Heart left ventricle (tissue), 16 donors: Measurements from ENCODE around the gene DIRAS1. TPM values are rescaled to one million over a fixed set of nuclear protein-coding genes. Genes with fewer than 3 reads are reported as not detected.

ENCODE experiments used
- ATAC-seq, 4 donors: fragments of 200-7000 bp; cut with Tn5 transposase; one replicate each; pipeline ENCODE4 v1.9.1; 2020 to 2022; ENCODE audit warnings: moderate library complexity in 4 of 4, mild to moderate bottlenecking in 3 of 4, moderate number of reproducible peaks in 1 of 4
- DNase-seq, 5 donors: peaks; one replicate each; pipeline ENCODE4 v3.0.0-alpha.2; 2020
- H3K27ac ChIP-seq, 12 donors: fragments of 200-600 bp; sonication (generic) in 4 of 12; one replicate each; pipeline versions ENCODE4 v1.5.0 to v1.8.0; 2016 to 2022; ENCODE audit warnings: mild to moderate bottlenecking in 2 of 12
- H3K27me3 ChIP-seq, 9 donors: fragments of 200-600 bp; sonication (generic) in 2 of 9; one replicate each; pipeline versions ENCODE4 v1.5.1 to v1.8.0; 2016 to 2022; ENCODE audit warnings: mild to moderate bottlenecking in 3 of 9
- H3K36me3 ChIP-seq, 9 donors: fragments of 200-600 bp; sonication (generic) in 2 of 9; one replicate each; pipeline versions ENCODE4 v1.5.0 to v1.8.0; 2018 to 2022; ENCODE audit warnings: mild to moderate bottlenecking in 2 of 9
- H3K4me1 ChIP-seq, 12 donors: fragments of 200-600 bp; sonication (generic) in 4 of 12; one replicate each; pipeline versions ENCODE4 v1.5.0 to v1.8.0; 2016 to 2022; ENCODE audit warnings: mild to moderate bottlenecking in 3 of 12
- H3K4me3 ChIP-seq, 12 donors: fragments of 200-600 bp; sonication (generic) in 4 of 12; one replicate each; pipeline versions ENCODE4 v1.5.0 to v1.8.0; 2017 to 2022; ENCODE audit warnings: mild to moderate bottlenecking in 9 of 12, moderate library complexity in 4 of 12
- H3K9me3 ChIP-seq, 12 donors: fragments of 200-600 bp; sonication (generic) in 4 of 12; one replicate each; pipeline versions ENCODE4 v1.5.0 to v1.8.0; 2016 to 2022; ENCODE audit warnings: mild to moderate bottlenecking in 1 of 12
- CTCF ChIP-seq, 12 donors: fragments of 200-600 bp; sonication (generic) in 4 of 12; IDR thresholded peaks; one replicate each; pipeline versions ENCODE4 v1.5.0 to v1.8.0; 2018 to 2022; ENCODE audit warnings: antibody characterized with exemption in 12 of 12, mild to moderate bottlenecking in 5 of 12
- POLR2A ChIP-seq, 2 donors: fragments of 450-650 bp; IDR thresholded peaks; one replicate each; pipeline ENCODE4 v1.6.1; 2017; ENCODE audit warnings: antibody characterized with exemption in 2 of 2, mild to moderate bottlenecking in 2 of 2, moderate library complexity in 2 of 2
- WGBS, 4 donors: extraction: QIAGEN DNeasy Blood & Tissue Kit in 2 of 4; methylation state at CpG; one replicate each; pipeline versions ENCODE4 v1.1.5 to v1.1.7; 2013 to 2018; 5-methylcytosine and 5-hydroxymethylcytosine counted together
- intact Hi-C, 10 donors: fragments of 100-400 bp; cut with DNase I; formaldehyde crosslinking; loops; one replicate each; pipeline versions ENCODE4 v1.11.1 to v1.14.2; 2022
- long read RNA-seq, 3 donors: library from polyadenylated mRNA; unstranded; transcript quantifications; one replicate each; pipeline ENCODE4 v2.0.0, GENCODE V29; 2020 to 2021
- polyA plus RNA-seq, 2 donors: library from polyadenylated mRNA; stranded (reverse); fragments of 200-250 nt; gene quantifications; one replicate each; pipeline ENCODE4 v1.2.3, GENCODE V29; 2013
- total RNA-seq, 9 donors: library from RNA; depleted of rRNA in 2 of 9; stranded (reverse); fragments of >200 nt in 2 of 9; fragmentation: NEBNext Ultra II Directional in 3 of 9; extraction: Animal tissue kit (Norgen Biotek cat#: 25700) in 3 of 9; gene quantifications; one replicate each; pipeline versions ENCODE4 v1.1.0 to v1.2.4, GENCODE V29; 2016 to 2023
- donor health status: ischemic (EF 13 %, LVEDD 7.1; RV severe dilation, severe dysfunction).
- donor health status: healthy with polysubstance abuse.
- donor health status: DM: no; HTN: yes; CAD: no.
- donor health status: DM: no; HTN: no; CAD: no.
- donor health status: ischemic (EF 25% LVEDD 6.9; RV normal size, moderate dysfunction).
- donor health status: ischemic (EF 25% LVEDD 5.7; RV mildly dilated, moderate dysfunction).
- donor health status: healthy.
- donor health status: DM: yes; HTN: yes; CAD: no.
- donor health status: ischemic (EF 35%, LVEDD 5.7; RV mildly dilated, moderate dysfunction).
- donor health status: nonischemic (EF 11% LVEDD 7.7; RV severe dilation, severe dysfunction).
- donor health status: DM: yes; HTN: yes; CAD: no.
- donor health status: PGD.
- donor health status: ischemic (EF 29% LVEDD 5.4; RV normal size, mild dysfunction).
- donor health status: nonischemic (EF 23%, LVEDD 6.1; RV moderate dilation, normal function).

Gene DIRAS1
- 100 to 1,000 TPM in 6 of 9 donors, 10 to 100 TPM in 3; 77.4 to 191 (median 142) TPM for total RNA-seq
- 100 to 1,000 TPM; 112 to 168 TPM for polyA plus RNA-seq
- long read RNA-seq, donor 1, transcript DIRAS1-201 (2 exons, 3,424 nt): major isoform, 25 of 289 reads
- long read RNA-seq, donor 1, partial matches to known transcripts: 5 of 289 reads
- long read RNA-seq, donor 1, other reads (novel, unspliced or antisense): 258 of 289 reads
- long read RNA-seq, donor 2, transcript DIRAS1-201 (2 exons, 3,424 nt): major isoform, 6 of 58 reads
- long read RNA-seq, donor 2, partial matches to known transcripts: 0 of 58 reads
- long read RNA-seq, donor 2, other reads (novel, unspliced or antisense): 52 of 58 reads
- long read RNA-seq, donor 3, transcript DIRAS1-201 (2 exons, 3,424 nt): major isoform, 41 of 214 reads
- long read RNA-seq, donor 3, partial matches to known transcripts: 2 of 214 reads
- long read RNA-seq, donor 3, other reads (novel, unspliced or antisense): 171 of 214 reads

GRCh38 chr19:2720777-2721569, at the start of gene DIRAS1:
Gene DIRAS1 (minus strand): TSS chr19:2721372. CDS start chr19:2717806, 3,566 bp downstream.
- peak within 1 kb of the TSS; percentile 41 to 78 (median 58) for H3K4me3 ChIP-seq
- ATAC-seq (peak in 2 of 4 donors; percentile 2 to 5), DNase-seq (peak in 2 of 5 donors; percentile 49)
- H3K36me3 ChIP-seq: peaks cover 0 to 4% (median 0%) of the 10 kb centered on the region in 9 donors
- intact Hi-C loops: loop anchor here in 4 of 10 donors (2.0 to 10.0 kb wide), 3 partner anchors 56 to 59 kb away; no protein-coding TSS in a partner anchor
- WGBS, 4 donors: 1 to 3% (median 2%) methylated on average over 25 to 100 of the region's 100 CpGs
- peak in 1 of 2 donors; percentile 17 for TF ChIP-seq POLR2A (IDR thresholded peaks at IDR 0.05)
- no peak for TF ChIP-seq CTCF (IDR thresholded peaks at IDR 0.05)
- peaks cover 7 to 38% (median 17%) of the 10 kb centered on the region in 9 donors for H3K27me3 ChIP-seq
- peak within 1 kb of the TSS; percentile 68 to 95 (median 86) for H3K27ac ChIP-seq
- peaks cover 0 to 38% (median 13%) of the 10 kb centered on the region in 12 donors for H3K4me1 ChIP-seq
- H3K9me3 ChIP-seq: peaks cover 0 to under 1% (median 0%) of the 10 kb centered on the region in 12 donors

- Histone ChIP-seq H3K4me3 (peak overlapping the region in 2 of 12 donors; percentile 13 to 15), H3K27ac (peak overlapping the region; percentile 45 to 94 (median 86)), H3K27me3 (no peaks in the 10 kb centered on the region), H3K4me1 (peaks cover 12 to 57% (median 49%) of the 10 kb centered on the region in 12 donors), H3K9me3 (no peaks in the 10 kb centered on the region), H3K36me3 (peaks cover 0 to 36% (median 34%) of the 10 kb centered on the region in 9 donors)
- intact Hi-C loops: no loop called here
- ATAC-seq: peak; percentile 79 to 88 (median 82)
- WGBS, 4 donors: 43 to 66% (median 49%) methylated on average over 27 to 40 of the region's 40 CpGs
- DNase-seq: peak in 4 of 5 donors; percentile 78 to 90 (median 81)
- TF ChIP-seq CTCF (IDR thresholded peaks at IDR 0.05): no peak
- no peak for TF ChIP-seq POLR2A (IDR thresholded peaks at IDR 0.05)
These were observed 49.2 kb upstream of the DIRAS1 start for GRCh38 chr19:2770055-2771013.

- WGBS, 4 donors: 72 to 93% (median 81%) methylated on average over 3 to 8 of the region's 8 CpGs
- Histone ChIP-seq H3K4me1 (peaks cover 4 to 46% (median 37%) of the 10 kb centered on the region in 12 donors), H3K4me3 (no peak overlapping the region), H3K36me3 (peaks cover 3 to 47% (median 45%) of the 10 kb centered on the region in 9 donors), H3K9me3 (no peaks in the 10 kb centered on the region), H3K27me3 (no peaks in the 10 kb centered on the region), H3K27ac (peak overlapping the region in 9 of 12 donors; percentile 27 to 94 (median 47))
- TF ChIP-seq POLR2A (IDR thresholded peaks at IDR 0.05) (no peak), CTCF (IDR thresholded peaks at IDR 0.05) (no peak)
- intact Hi-C loops: no loop called here
- DNase-seq: no peak
- ATAC-seq: no peak
These were observed 48.0 kb upstream of the DIRAS1 start for GRCh38 chr19:2769218-2769617.
